ENCODE data around the gene UNC13C.

- TF ChIP-seq CTCF (conservative IDR thresholded peaks at IDR 0.05) (no peak), ZFX (IDR thresholded peaks at IDR 0.05) (no peak)
These were observed 311.4 kb downstream of the UNC13C start for GRCh38 chr15:54289590-54290136.
